ENCODE data around the gene AKR1D1.

GRCh38 chr7:138116141-138116540 is 39.9 kb downstream of the AKR1D1 start:
- TF ChIP-seq, protein P1, sequence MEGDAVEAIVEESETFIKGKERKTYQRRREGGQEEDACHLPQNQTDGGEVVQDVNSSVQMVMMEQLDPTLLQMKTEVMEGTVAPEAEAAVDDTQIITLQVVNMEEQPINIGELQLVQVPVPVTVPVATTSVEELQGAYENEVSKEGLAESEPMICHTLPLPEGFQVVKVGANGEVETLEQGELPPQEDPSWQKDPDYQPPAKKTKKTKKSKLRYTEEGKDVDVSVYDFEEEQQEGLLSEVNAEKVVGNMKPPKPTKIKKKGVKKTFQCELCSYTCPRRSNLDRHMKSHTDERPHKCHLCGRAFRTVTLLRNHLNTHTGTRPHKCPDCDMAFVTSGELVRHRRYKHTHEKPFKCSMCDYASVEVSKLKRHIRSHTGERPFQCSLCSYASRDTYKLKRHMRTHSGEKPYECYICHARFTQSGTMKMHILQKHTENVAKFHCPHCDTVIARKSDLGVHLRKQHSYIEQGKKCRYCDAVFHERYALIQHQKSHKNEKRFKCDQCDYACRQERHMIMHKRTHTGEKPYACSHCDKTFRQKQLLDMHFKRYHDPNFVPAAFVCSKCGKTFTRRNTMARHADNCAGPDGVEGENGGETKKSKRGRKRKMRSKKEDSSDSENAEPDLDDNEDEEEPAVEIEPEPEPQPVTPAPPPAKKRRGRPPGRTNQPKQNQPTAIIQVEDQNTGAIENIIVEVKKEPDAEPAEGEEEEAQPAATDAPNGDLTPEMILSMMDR (IDR thresholded peaks at IDR 0.05): no peak
- TF ChIP-seq POLR2AphosphoS5 (IDR thresholded peaks at IDR 0.05; ENCODE audit: low read depth, low read length): no peak
- TF ChIP-seq, protein P2, sequence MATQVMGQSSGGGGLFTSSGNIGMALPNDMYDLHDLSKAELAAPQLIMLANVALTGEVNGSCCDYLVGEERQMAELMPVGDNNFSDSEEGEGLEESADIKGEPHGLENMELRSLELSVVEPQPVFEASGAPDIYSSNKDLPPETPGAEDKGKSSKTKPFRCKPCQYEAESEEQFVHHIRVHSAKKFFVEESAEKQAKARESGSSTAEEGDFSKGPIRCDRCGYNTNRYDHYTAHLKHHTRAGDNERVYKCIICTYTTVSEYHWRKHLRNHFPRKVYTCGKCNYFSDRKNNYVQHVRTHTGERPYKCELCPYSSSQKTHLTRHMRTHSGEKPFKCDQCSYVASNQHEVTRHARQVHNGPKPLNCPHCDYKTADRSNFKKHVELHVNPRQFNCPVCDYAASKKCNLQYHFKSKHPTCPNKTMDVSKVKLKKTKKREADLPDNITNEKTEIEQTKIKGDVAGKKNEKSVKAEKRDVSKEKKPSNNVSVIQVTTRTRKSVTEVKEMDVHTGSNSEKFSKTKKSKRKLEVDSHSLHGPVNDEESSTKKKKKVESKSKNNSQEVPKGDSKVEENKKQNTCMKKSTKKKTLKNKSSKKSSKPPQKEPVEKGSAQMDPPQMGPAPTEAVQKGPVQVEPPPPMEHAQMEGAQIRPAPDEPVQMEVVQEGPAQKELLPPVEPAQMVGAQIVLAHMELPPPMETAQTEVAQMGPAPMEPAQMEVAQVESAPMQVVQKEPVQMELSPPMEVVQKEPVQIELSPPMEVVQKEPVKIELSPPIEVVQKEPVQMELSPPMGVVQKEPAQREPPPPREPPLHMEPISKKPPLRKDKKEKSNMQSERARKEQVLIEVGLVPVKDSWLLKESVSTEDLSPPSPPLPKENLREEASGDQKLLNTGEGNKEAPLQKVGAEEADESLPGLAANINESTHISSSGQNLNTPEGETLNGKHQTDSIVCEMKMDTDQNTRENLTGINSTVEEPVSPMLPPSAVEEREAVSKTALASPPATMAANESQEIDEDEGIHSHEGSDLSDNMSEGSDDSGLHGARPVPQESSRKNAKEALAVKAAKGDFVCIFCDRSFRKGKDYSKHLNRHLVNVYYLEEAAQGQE (IDR thresholded peaks at IDR 0.05; ENCODE audit: insufficient read depth in 1 of 2, low read depth in 2 of 2, low read length in 1 of 2): no peak
